Measurements from ENCODE around the gene PKHD1.
A peak's percentile ranks its signal among the peaks of the same experiment; 100 is the strongest.

PKHD1 gene

GRCh38 chr6:52024451-52025068 is 62.9 kb downstream of the PKHD1 start (continued):
- TF ChIP-seq ESRRG (CRISPR knock-in tag; IDR thresholded peaks at IDR 0.05) (no peak), ZFP3 (CRISPR knock-in tag; IDR thresholded peaks at IDR 0.05) (no peak)
- TF ChIP-seq, protein P1, sequence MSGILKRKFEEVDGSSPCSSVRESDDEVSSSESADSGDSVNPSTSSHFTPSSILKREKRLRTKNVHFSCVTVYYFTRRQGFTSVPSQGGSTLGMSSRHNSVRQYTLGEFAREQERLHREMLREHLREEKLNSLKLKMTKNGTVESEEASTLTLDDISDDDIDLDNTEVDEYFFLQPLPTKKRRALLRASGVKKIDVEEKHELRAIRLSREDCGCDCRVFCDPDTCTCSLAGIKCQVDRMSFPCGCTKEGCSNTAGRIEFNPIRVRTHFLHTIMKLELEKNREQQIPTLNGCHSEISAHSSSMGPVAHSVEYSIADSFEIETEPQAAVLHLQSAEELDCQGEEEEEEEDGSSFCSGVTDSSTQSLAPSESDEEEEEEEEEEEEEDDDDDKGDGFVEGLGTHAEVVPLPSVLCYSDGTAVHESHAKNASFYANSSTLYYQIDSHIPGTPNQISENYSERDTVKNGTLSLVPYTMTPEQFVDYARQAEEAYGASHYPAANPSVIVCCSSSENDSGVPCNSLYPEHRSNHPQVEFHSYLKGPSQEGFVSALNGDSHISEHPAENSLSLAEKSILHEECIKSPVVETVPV (CRISPR knock-in tag; IDR thresholded peaks at IDR 0.05), result no peak

- no peak for TF ChIP-seq OSR1 (CRISPR knock-in tag; IDR thresholded peaks at IDR 0.05)
- no peak for ATAC-seq
Measured at GRCh38 chr6:52022675-52023074, 64.7 kb downstream of the PKHD1 start.

DNA sequence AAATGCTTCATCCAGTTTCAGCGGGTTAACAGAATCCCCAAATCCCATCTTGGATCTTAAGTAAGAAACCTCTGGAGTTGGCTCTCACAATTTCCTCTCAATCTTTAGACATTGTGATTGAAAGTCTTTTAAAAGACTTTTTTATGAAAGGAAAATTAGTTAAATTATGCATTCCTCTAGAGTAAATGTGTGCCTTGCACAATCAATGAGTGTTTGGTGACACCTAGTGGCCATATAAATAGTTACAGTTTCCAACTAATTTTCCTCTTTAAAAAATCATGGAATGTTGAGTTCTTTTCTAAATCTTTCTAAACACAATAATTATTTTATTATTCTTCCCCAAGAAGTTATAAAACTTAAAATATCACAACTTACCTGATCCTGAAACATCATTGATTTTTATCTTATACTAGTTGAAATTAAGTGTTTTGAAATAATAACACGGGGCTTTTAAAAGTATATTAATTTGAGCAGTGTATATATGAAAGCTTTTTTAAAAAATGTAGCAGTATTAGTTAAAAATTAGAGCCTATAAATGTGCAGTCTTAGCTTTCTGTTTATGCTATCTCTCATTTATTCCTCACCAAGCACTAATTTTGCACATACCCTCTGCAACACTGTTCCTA is 66.4 kb downstream of the PKHD1 start:
- TF ChIP-seq ZNF8 (CRISPR knock-in tag; IDR thresholded peaks at IDR 0.05), result no peak
- TF ChIP-seq ZC3H10 (CRISPR knock-in tag; IDR thresholded peaks at IDR 0.05), result no peak
- no peak for TF ChIP-seq ZFP3 (CRISPR knock-in tag; IDR thresholded peaks at IDR 0.05)
- no peak for TF ChIP-seq TOX (CRISPR knock-in tag; IDR thresholded peaks at IDR 0.05; ENCODE audit: borderline replicate concordance)
- TF ChIP-seq PATZ1 (CRISPR knock-in tag; IDR thresholded peaks at IDR 0.05; ENCODE audit: borderline replicate concordance), result no peak
- no peak for TF ChIP-seq GLIS3 (CRISPR knock-in tag; IDR thresholded peaks at IDR 0.05)
- no peak for TF ChIP-seq ZNF565 (CRISPR knock-in tag; conservative IDR thresholded peaks at IDR 0.05; ENCODE audit: low read depth)
- TF ChIP-seq ARNTL (CRISPR knock-in tag; IDR thresholded peaks at IDR 0.05; ENCODE audit: borderline replicate concordance, low read depth), result no peak
- no peak for TF ChIP-seq ZFP30 (CRISPR knock-in tag; IDR thresholded peaks at IDR 0.05)
- TF ChIP-seq, protein P2, sequence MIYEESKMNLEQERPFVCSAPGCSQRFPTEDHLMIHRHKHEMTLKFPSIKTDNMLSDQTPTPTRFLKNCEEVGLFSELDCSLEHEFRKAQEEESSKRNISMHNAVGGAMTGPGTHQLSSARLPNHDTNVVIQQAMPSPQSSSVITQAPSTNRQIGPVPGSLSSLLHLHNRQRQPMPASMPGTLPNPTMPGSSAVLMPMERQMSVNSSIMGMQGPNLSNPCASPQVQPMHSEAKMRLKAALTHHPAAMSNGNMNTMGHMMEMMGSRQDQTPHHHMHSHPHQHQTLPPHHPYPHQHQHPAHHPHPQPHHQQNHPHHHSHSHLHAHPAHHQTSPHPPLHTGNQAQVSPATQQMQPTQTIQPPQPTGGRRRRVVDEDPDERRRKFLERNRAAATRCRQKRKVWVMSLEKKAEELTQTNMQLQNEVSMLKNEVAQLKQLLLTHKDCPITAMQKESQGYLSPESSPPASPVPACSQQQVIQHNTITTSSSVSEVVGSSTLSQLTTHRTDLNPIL (CRISPR knock-in tag; IDR thresholded peaks at IDR 0.05; ENCODE audit: low read depth), result no peak
- TF ChIP-seq ZNF70 (CRISPR knock-in tag; IDR thresholded peaks at IDR 0.05), result no peak
- ATAC-seq, result peak; percentile 56; the same call in 1 of the 3 replicates

DNA sequence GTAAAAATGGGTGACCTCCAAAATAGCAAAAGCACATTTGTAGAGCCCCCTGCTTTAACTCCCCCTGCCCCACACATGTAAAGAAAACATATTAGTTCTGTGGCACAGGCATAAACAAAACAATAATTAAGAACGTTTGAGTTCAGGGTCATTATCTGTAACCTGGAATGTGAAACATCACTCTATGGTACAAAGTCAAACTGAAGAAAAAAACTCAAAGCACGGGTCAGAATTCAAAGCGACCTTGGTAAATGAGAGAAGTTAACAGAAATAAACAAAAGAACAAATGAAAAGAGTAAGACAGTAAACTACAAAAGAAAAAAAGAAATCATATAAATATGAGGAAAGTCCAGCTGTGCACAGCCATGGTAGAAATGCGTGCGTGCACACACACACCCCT is 67.5 kb downstream of the PKHD1 start:
- TF ChIP-seq ZNF70 (CRISPR knock-in tag; IDR thresholded peaks at IDR 0.05) (no peak), ARNTL (CRISPR knock-in tag; IDR thresholded peaks at IDR 0.05; ENCODE audit: borderline replicate concordance, low read depth) (no peak), OSR1 (CRISPR knock-in tag; IDR thresholded peaks at IDR 0.05) (no peak), PPARA (CRISPR knock-in tag; IDR thresholded peaks at IDR 0.05; ENCODE audit: borderline replicate concordance) (no peak), BACH2 (CRISPR knock-in tag; IDR thresholded peaks at IDR 0.05; ENCODE audit: borderline replicate concordance) (no peak), TCF4 (CRISPR knock-in tag; IDR thresholded peaks at IDR 0.05; ENCODE audit: borderline replicate concordance) (no peak), ZC3H10 (CRISPR knock-in tag; IDR thresholded peaks at IDR 0.05) (no peak), TOX (CRISPR knock-in tag; IDR thresholded peaks at IDR 0.05; ENCODE audit: borderline replicate concordance) (no peak), ESRRG (CRISPR knock-in tag; IDR thresholded peaks at IDR 0.05) (no peak)
- TF ChIP-seq, protein P1 (CRISPR knock-in tag; IDR thresholded peaks at IDR 0.05), result no peak
- ATAC-seq, result no peak

DNA sequence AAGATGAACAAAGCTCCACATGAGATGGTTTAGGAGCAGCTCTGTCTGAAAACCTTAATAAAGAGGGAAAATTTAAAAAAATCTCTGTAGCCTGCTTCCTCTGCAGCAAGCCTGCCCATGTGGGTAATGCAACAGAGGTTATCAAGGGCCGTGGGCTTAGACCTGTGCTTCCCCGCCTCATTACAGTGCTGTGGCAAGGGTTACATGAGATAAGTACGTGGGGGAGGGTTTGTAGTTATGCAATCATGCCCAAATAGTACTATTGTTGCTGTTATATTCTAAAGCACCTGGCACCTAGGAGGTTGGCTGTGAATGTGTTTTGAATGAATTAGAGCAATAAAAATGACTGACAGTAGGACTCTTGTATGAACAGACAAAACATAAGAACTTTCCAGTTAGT is 68.3 kb downstream of the PKHD1 start:
- ATAC-seq, result no peak
- no peak for TF ChIP-seq BACH2 (CRISPR knock-in tag; IDR thresholded peaks at IDR 0.05; ENCODE audit: borderline replicate concordance)
- no peak for TF ChIP-seq ZFP3 (CRISPR knock-in tag; IDR thresholded peaks at IDR 0.05)
- no peak for TF ChIP-seq ISL1 (CRISPR knock-in tag; IDR thresholded peaks at IDR 0.05)
- no peak for TF ChIP-seq SNAI2 (CRISPR knock-in tag; IDR thresholded peaks at IDR 0.05)
- no peak for TF ChIP-seq PATZ1 (CRISPR knock-in tag; IDR thresholded peaks at IDR 0.05; ENCODE audit: borderline replicate concordance)
- TF ChIP-seq ZNF8 (CRISPR knock-in tag; IDR thresholded peaks at IDR 0.05), result no peak
